Psoas muscle (tissue), 8 donors: ENCODE measurements around the gene PODXL2. TPM values are rescaled to one million over a fixed set of nuclear protein-coding genes. Genes with fewer than 3 reads are reported as not detected.

ENCODE experiments used
- ATAC-seq, 4 donors: fragments of 200-7000 bp; cut with Tn5 transposase; one replicate each; pipeline ENCODE4 v1.9.1; 2020; ENCODE audit warnings: moderate library complexity in 3 of 4, mild to moderate bottlenecking in 2 of 4
- DNase-seq, 2 donors: peaks; one replicate each; pipeline ENCODE4 v3.0.0-alpha.2; 2020
- H3K27ac ChIP-seq: fragments of 200-600 bp; one replicate; pipeline ENCODE4 v1.8.0; 2022
- H3K27me3 ChIP-seq, 3 donors: fragments of 200-600 bp in 1 of 3; one replicate each; pipeline versions ENCODE4 v1.6.1 to v1.8.0; 2013 to 2022; ENCODE audit warnings: low read length in 2 of 3, mild to moderate bottlenecking in 2 of 3, moderate library complexity in 1 of 3; ENCODE audit not compliant: insufficient read depth in 3 of 3
- H3K36me3 ChIP-seq, 2 donors: fragments of 200-600 bp in 1 of 2; one replicate each; pipeline versions ENCODE4 v1.6.1 to v1.8.0; 2013 to 2022; ENCODE audit warnings: low read depth in 1 of 2, mild to moderate bottlenecking in 1 of 2, moderate library complexity in 1 of 2; ENCODE audit not compliant: insufficient read depth in 1 of 2
- H3K4me1 ChIP-seq: fragments of 200-600 bp; one replicate; pipeline ENCODE4 v1.8.0; 2022
- H3K4me3 ChIP-seq: fragments of 200-600 bp; one replicate; pipeline ENCODE4 v1.8.0; 2022; ENCODE audit warnings: mild to moderate bottlenecking
- H3K9me3 ChIP-seq: fragments of 200-600 bp; one replicate; pipeline ENCODE4 v1.8.0; 2022
- CTCF ChIP-seq: fragments of 200-600 bp; IDR thresholded peaks from one replicate; pipeline ENCODE4 v1.8.0; 2022; ENCODE audit warnings: antibody characterized with exemption
- WGBS, 3 donors: extraction: QIAGEN DNeasy Blood & Tissue Kit; methylation state at CpG; one replicate each; pipeline versions ENCODE4 v1.1.6 to v1.1.7; 2013; 5-methylcytosine and 5-hydroxymethylcytosine counted together
- intact Hi-C, 2 donors: fragments of 100-400 bp; cut with DNase I; formaldehyde crosslinking; loops; one replicate each; pipeline versions ENCODE4 v1.11.0 to v1.14.2; 2022
- polyA plus RNA-seq, 3 donors: library from polyadenylated mRNA; stranded (reverse); fragments of 200-250 nt; gene quantifications; one replicate each; pipeline ENCODE4 v1.2.3, GENCODE V29; 2013
- total RNA-seq, 4 donors: library from RNA; stranded (reverse); fragmentation: NEBNext Ultra II Directional in 2 of 4; extraction: Animal tissue kit (Norgen Biotek cat#: 25700) in 2 of 4; gene quantifications; one replicate each; pipeline versions ENCODE4 v1.2.1 to v1.2.4, GENCODE V29; 2021 to 2023
- donor health status: healthy with polysubstance abuse.
- donor health status: DM: no; HTN: no; CAD: no; lungs with moderate emphysema.
- donor health status: Bipolar disorder and iron deficiency.
- donor health status: healthy.
- donor health status: DM: yes; HTN: yes; CAD: no.
- donor health status: DM: no; HTN: no; CAD: no.
- donor health status: DM: no; HTN: no; CAD: no.
- donor health status: DM: yes; HTN: yes; CAD: no.

PODXL2 gene
- total and polyA plus RNA-seq, 7 donors: 1.4 to 3.0 (median 2.1) TPM

GRCh38 chr3:127670761-127671522 lies 42.0 kb downstream of the PODXL2 start:
- Histone ChIP-seq H3K27ac (no peak overlapping the region), H3K4me3 (no peak overlapping the region), H3K9me3 (no peaks in the 10 kb centered on the region), H3K4me1 (peaks cover 12% of the 10 kb centered on the region), H3K36me3 (peaks cover 0 to 6% of the 10 kb centered on the region in 2 donors), H3K27me3 (no peaks in the 10 kb centered on the region)
- intact Hi-C loops: loop anchor here in 1 of 2 donors (5.0 kb wide), 1 partner anchor 151 kb away; the partner anchor contains the start of gene MGLL
- DNase-seq: peak in 1 of 2 donors; percentile 42
- no peak for TF ChIP-seq CTCF
- ATAC-seq: no peak
- WGBS, 3 donors: 91 to 93% (median 92%) methylated on average over 18 to 20 of the region's 20 CpGs

DNA sequence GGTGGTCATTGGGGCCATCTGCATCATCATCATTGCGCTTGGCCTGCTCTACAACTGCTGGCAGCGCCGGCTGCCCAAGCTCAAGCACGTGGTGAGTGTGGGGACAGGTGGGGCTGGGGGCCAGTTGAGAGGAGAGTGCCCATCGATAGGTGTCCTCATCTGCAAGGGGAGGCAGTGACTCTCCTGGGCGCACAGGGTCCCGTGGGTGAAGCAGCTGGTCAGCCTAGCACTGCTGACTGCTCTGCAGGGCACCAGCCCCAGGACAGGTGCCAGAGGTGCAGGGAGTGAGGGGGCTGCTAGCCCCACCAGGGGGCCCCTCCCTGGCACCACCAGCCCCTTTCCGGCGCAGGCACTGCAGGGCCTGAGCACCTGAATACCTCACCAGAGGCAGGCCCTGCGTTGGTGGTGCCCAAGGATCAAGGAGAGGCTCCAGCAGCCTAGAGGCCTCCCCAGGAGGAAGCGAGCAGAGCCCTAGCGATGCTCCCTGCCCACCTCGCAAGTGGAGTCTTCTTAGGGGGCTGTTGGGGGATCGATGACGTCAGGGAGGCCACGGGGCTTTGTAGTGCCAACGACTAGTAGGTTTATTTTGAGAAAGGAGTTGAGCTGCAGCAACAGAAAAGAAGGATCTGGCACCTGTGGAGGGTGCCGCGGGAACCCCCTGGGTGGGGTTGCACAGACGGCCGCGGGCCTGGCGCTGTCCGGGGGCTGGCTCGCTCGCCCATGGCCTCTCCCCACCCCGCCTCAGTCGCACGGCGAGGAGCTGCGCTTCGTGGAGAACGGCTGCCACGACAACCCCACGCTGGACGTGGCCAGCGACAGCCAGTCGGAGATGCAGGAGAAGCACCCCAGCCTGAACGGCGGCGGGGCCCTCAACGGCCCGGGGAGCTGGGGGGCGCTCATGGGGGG lies 42.8 kb downstream of the PODXL2 start:
- 24 to 34% (median 31%) methylated on average over 29 to 44 of the region's 44 CpGs for WGBS, 3 donors

DNA sequence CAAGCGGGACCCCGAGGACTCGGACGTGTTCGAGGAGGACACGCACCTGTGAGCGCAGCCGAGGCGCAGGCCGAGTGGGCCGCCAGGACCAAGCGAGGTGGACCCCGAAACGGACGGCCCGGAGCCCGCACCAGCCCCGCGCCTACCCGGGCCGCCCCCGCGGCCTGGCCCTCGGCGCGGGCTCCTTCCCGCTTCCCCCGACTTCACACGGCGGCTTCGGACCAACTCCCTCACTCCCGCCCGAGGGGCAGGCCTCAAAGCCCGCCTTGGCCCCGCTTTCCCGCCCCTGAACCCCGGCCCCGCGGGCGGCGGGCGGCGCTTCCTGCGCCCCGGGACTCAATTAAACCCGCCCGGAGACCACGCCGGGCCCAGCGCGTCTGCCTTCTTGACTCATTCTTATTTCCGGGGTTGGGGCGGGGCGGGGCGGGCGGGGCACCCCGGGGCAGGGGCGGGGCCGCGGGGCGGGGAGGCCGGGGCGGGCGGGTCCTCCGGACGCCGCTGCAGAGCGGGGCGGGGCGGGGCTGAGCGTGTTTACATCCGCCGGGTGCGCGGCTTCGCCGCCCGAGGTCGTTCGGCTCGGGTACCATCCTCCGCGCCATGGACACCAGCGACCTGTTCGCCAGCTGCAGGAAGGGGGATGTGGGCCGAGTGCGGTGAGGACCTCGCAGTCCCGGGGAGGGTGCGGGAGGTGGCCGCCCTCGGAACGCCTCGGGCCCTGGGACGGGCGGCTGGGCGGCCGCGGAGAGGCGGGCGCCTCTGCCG lies 43.6 kb downstream of the PODXL2 start, which contains the start of gene ABTB1:
TSS of gene ABTB1 (plus strand) at position 524 of the 762 bp plus-strand sequence. CDS start at position 598, 74 bp downstream.
- Histone ChIP-seq H3K36me3 (peaks cover 0 to 22% of the 10 kb centered on the region in 2 donors), H3K27me3 (no peaks in the 10 kb centered on the region), H3K4me3 (peak within 1 kb of the TSS; percentile 98), H3K4me1 (peaks cover 12% of the 10 kb centered on the region), H3K9me3 (no peaks in the 10 kb centered on the region), H3K27ac (peak within 1 kb of the TSS; percentile 99)
- ATAC-seq (peak; percentile 89 to 91 (median 91)), DNase-seq (peak; percentile 88 to 94)
- intact Hi-C loops: loop anchor here in 1 of 2 donors (5.0 kb wide), 1 partner anchor 150 kb away; the partner anchor contains the start of gene MGLL
- WGBS, 3 donors: 1% methylated on average over 19 to 101 of the region's 102 CpGs
- TF ChIP-seq CTCF: no peak

More for the DNA sequence above, 42.8 kb downstream of the PODXL2 start:
- Histone ChIP-seq H3K4me1 (peaks cover 12% of the 10 kb centered on the region), H3K9me3 (no peaks in the 10 kb centered on the region), H3K27ac (peak overlapping the region; percentile 99), H3K4me3 (peak overlapping the region; percentile 98), H3K36me3 (peaks cover 0 to 14% of the 10 kb centered on the region in 2 donors), H3K27me3 (no peaks in the 10 kb centered on the region)
- ATAC-seq (peak; percentile 33 to 60 (median 43)), DNase-seq (peak; percentile 43 to 64)
- TF ChIP-seq CTCF: no peak
- intact Hi-C loops: loop anchor here in 1 of 2 donors (5.0 kb wide), 1 partner anchor 151 kb away; the partner anchor contains the start of gene MGLL
